Hematopoietic multipotent progenitor cell treated with erythropoietin and hydrocortisone succinate and interleukin-3 and kit ligand, for 6 days (in vitro differentiated cells): ENCODE data around the gene TRHDE.
A peak's percentile ranks its signal among the peaks of the same experiment; 100 is the strongest.
"Not testable (repeated sequence)": the region's sequence is repeated elsewhere in the genome, so short reads cannot be mapped to it uniquely, and the experiment has no call there.

Source experiments
- DNase-seq: peaks from one replicate; pipeline ENCODE4 v3.0.0-alpha.2; 2015

TRHDE gene

GRCh38 chr12:72448805-72449204 lies 176.6 kb downstream of the TRHDE start:
- no peak for DNase-seq

DNA sequence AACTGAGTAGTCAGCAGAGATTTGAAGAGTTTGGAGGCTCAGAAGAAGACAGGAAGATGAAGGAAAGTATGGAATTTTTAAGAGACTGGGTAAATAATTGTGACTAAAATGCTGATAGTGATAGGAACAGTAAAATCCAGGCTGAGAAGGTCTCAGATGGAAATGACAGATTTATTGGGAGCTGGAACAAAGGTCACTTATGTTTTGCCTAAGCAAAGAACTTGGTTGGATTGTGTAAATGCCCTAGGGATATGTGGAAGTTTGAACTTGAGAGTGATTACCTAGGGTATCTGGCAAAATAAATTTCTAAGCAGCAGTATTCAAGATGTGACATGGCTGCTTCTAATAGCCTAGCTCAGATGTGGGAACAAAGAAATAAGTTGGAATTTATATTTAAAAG lies 180.9 kb downstream of the TRHDE start:
- no peak for DNase-seq

DNA sequence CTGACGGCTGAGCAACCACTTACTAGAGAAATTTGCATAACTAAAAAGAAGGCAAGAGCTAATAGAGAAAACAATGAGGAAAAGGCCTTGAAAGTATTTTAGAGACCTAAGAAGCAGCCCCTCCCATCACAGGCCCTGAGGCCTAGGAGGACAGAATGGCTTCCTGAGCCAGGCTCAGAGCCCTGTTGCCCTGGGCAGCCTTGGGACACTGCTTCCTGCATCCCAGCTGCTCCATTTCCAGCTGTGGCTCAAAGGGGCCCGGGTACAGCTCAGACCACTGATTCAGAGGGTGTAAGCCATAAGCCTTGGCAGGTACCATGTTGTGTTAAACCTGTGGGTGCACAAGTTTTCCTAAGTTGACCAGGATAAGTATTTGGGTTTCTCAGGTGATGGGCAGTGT lies 181.4 kb downstream of the TRHDE start:
- no peak for DNase-seq

DNA sequence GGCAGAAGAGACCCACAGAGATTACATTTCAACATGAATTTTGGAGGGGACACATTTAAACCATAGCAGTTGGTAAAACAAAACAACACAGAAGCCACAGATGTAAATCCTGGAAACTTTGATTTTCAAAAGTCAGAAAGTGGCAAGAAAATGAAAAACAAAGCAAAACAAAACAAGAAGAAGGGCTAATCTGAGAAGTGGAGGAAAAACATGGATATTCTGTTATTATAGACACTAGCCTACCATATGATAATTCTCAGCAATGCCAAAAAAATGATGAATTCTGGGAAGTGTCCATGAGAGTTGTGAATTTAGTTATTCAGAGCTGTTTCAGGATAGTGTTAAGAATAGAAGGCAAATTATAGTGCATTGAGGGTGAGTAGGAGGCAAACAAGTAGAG lies 192.3 kb downstream of the TRHDE start:
- no peak for DNase-seq

GRCh38 chr12:72465155-72465554 lies 193.0 kb downstream of the TRHDE start:
- DNase-seq, result no peak

- DNase-seq, result peak; percentile 17
Observed at GRCh38 chr12:72465940-72466630, 193.9 kb downstream of the TRHDE start.

- DNase-seq, result no peak
Observed at GRCh38 chr12:72467985-72468384, 195.8 kb downstream of the TRHDE start.

GRCh38 chr12:72468505-72468904 lies 196.3 kb downstream of the TRHDE start:
- no peak for DNase-seq

DNA sequence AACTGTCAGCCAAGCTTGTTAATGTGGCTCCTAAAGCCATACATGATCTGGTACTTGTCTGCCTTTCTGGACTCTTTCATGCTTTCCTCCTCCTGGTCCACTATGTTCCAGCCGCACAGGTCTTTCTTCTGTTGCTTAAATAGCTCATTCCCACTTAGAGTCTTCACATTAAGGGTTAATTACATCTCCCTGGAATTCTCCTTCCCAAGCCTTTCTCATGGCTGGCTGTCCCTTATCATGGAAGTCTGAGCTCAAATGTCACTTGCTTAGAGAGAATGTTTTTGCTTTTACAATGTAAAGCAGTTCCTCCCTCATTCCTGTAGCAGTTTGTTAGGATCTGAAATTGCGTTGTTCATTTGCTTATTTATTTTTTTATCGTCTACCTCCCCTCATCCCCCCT lies 199.6 kb downstream of the TRHDE start:
- no peak for DNase-seq

DNA sequence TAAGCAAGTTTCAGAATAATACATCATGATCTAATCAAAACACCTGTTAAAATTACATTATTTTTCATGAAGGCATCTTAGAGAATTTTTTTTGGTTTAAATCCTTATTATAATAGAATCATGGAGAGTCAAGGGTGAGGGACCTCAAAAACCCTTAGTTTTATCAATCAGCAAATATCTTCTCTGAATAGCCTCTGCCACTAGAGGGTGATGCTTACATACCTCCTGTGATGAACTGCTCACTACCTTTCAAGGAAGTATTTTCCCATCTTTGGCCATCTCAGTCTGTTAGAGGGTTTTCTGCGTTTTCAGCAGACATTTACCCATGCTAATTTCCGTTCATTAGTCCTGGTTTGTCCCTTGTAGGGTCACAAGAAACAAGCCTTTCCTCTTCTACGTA lies 200.2 kb downstream of the TRHDE start:
- no peak for DNase-seq

DNA sequence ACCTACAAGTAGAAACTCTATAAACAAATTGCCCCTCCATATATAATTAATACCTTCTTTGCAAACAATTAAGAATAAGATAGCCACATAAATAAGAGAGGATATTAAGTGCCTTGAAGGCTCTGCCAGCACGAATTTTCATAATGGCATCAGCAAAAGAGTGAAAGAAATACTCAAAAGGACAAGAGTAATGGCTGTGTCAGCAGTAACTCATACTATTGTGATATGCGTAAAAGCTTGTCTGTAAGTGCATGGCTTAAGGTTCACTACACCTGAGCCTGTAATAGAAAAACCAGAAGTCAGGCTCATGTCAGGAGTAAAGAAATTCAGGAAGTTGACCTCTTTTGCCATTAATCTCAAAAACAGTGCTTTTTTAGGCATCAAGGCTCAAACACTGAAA lies 204.1 kb downstream of the TRHDE start:
- no peak for DNase-seq

- no peak for DNase-seq
Observed at GRCh38 chr12:72485017-72485701, 213.0 kb downstream of the TRHDE start.

DNA sequence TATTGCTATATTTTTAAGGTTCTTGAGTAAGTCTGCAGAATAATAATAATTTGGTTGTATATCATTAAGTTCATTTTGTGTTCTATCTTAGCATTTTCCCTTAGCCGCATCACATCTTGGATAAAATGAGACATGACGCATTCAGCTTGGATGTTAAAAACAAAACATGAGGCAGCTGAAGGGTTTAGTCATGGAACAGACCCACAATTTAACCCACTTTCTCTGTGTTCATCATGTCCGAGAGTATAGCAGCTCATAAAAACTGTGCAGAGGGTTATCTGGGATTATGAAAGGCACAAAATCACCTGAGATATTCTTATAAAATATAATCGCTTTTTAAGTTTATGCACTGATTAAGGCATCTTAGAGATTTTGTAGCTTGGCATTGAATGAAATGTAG lies 219.3 kb downstream of the TRHDE start:
- no peak for DNase-seq

- peak; percentile 7 for DNase-seq
Observed at GRCh38 chr12:72493407-72493806, 221.2 kb downstream of the TRHDE start.

GRCh38 chr12:72498354-72498753 lies 226.2 kb downstream of the TRHDE start:
- DNase-seq, result no peak

DNA sequence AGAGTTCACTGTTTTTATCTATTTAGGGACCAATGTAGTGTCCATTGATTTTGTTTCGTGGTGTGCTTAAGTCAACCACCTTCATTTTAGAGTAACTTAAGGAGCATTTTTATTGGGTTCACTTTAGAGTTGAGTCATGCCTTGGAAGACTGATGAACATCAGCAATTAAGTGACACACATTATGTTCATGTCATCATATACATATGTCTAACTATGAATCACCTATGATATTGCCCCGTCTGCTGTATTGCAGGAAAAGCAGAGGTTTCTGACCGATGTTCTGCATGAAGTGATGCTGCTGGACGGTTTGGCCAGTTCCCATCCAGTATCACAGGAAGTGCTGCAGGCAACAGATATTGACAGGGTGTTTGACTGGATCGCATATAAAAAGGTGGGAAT lies 227.1 kb downstream of the TRHDE start:
- no peak for DNase-seq

GRCh38 chr12:72502546-72502945 lies 230.4 kb downstream of the TRHDE start:
- DNase-seq, result no peak

- no peak for DNase-seq
Observed at GRCh38 chr12:72505227-72505626, 233.1 kb downstream of the TRHDE start.

DNA sequence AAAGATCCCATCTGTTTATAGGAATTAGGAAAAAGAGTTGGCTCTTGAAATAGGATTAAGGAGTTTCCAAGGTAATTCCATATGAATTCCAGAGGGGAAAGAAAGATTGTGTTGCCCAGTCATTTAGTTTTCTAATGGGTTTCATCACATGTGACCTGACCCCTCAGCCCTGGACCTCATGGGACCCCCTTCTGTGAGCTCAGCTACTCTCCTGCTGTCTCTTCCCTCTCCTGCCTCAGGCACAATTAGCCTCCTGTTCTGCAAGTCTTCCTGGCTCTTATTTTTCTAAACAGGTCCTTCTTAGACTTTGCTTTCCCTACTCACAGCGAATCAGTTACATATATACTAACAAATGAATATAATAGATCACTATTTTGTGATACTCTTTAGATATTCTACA lies 237.7 kb downstream of the TRHDE start:
- DNase-seq, result no peak

- no peak for DNase-seq
Observed at GRCh38 chr12:72510772-72511171, 238.6 kb downstream of the TRHDE start.

DNA sequence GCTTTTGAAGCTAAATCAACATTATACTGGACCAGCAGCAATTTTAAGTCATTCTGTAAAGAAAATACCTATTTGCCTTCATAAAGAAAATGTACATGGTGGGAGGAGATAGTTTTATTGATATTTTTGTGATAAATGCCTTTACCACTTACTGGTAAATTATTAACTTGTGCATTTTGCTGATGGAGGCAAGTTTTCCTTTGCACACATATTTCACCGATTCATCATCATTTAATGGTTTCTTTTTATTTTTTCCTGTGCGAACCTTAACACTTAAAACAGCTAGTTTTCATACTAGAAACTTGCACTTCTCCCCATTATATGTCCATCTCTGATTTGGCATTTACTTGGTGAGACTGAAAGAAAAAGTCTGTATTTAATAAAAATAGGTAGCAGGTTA lies 239.3 kb downstream of the TRHDE start:
- DNase-seq, result no peak

DNA sequence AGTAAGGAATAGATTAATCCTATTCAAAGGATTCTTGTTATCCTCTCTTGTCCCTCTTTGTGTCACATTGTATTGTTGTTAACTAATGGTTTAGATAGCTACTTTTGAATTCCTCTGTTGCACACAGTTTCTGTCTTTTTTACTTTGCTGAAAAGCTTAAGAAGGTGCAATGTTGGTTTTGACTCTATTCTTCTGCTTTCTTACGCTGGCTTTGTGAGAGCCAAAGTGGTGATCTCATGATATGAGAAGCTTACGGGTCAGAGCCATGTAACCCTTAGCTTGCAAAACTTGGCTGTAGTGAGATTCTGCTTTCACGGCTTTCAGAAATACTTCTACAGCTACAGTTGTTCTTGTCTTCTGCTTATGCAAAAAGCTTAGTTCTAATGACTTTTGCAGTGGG lies 239.7 kb downstream of the TRHDE start:
- DNase-seq, result no peak

DNA sequence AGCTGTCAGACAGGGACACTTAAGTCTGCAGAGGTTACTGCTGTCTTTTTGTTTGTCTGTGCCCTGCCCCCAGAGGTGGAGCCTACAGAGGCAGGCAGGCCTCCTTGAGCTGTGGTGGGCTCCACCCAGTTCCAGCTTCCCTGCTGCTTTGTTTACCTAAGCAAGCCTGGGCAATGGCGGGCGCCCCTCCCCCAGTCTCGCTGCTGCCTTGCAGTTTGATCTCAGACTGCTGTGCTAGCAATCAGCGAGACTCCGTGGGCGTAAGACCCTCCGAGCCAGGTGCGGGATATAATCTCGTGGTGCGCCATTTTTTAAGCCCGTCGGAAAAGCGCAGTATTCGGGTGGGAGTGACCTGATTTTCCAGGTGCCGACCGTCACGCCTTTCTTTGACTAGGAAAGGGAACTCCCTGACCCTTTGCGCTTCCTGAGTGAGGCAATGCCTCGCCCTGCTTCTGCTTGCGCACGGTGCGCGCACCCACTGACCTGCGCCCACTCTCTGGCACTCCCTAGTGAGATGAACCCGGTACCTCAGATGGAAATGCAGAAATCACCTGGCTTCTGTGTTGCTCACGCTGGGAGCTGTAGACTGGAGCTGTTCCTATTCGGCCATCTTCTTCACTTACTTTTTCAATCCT lies 248.0 kb downstream of the TRHDE start:
- DNase-seq, result not testable (repeated sequence)

DNA sequence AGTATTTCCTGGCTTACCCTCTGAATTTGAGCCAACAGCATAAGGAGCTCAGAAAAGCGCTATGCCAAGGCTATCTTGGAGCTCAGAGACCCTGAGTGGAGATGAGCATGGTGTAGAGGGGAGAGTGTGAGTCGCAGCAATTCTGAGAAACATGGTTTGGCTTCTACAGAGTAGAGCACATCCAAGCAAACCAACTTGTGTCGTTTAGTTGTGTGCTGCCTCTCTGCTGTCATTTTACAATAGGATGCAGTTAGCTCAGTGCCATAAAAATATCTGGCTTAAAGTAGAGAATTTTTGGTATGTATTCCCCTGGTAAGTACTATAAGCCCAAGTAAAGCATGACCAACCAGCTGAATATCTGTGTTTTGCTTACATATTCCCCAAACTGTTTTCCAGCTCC lies 249.2 kb downstream of the TRHDE start:
- no peak for DNase-seq
